OCI-LY7 (cell line): Measurements from ENCODE around the gene ADAMTSL3. TPM values are rescaled to one million over a fixed set of nuclear protein-coding genes. Genes with fewer than 3 reads are reported as not detected.

ENCODE experiments used
- BruUV-seq: library from RNA; stranded (reverse); fragments of 400-500 nt; replicated peaks from 2 replicates; lab custom pipeline; 2021; lab: Mats Ljungman, UMichigan
- CTCF ChIA-PET: fragments of 300-600 bp; sonication (Branson Sonifier 250); formaldehyde crosslinking; loops from one replicate; lab custom pipeline; 2022; ENCODE audit warnings: antibody characterized with exemption; ENCODE audit not compliant: unreplicated experiment; lab: Charles Lee
- POLR2A ChIA-PET: fragments of 300-600 bp; sonication (Branson Sonifier 250); formaldehyde crosslinking; loops from one replicate; lab custom pipeline; 2022; ENCODE audit warnings: antibody characterized with exemption; lab: Charles Lee
- DNase-seq: peaks from one replicate; pipeline ENCODE4 v3.0.0-alpha.2; 2015; ENCODE audit warnings: low spot score
- H2AFZ ChIP-seq: fragments of 200-600 bp; sonication (generic), shearing (Covaris generic); 2 replicates; pipeline ENCODE4 v1.6.1; 2014; ENCODE audit warnings: mild to moderate bottlenecking, antibody characterized with exemption, low read length, moderate library complexity
- H3K27ac ChIP-seq: fragments of 200-600 bp; sonication (generic); 2 replicates; pipeline ENCODE4 v1.5.1; 2014; ENCODE audit warnings: mixed run types, low read depth, mild to moderate bottlenecking, moderate library complexity, low read length, inconsistent platforms; ENCODE audit not compliant: poor library complexity, severe bottlenecking
- H3K36me3 ChIP-seq: fragments of 200-600 bp; sonication (generic); 2 replicates; pipeline ENCODE4 v1.6.1; 2014; ENCODE audit warnings: mild to moderate bottlenecking, antibody characterized with exemption, low read length, moderate library complexity, mixed read lengths; ENCODE audit not compliant: insufficient read depth
- H3K4me1 ChIP-seq: fragments of 200-600 bp; sonication (generic); 2 replicates; pipeline ENCODE4 v1.5.1; 2014; ENCODE audit warnings: mild to moderate bottlenecking, low read length; ENCODE audit not compliant: insufficient read depth, poor library complexity, severe bottlenecking
- H3K4me2 ChIP-seq: fragments of 200-600 bp; sonication (generic); 2 replicates; pipeline ENCODE4 v1.6.1; 2014; ENCODE audit warnings: mild to moderate bottlenecking, low read length
- H3K4me3 ChIP-seq: fragments of 200-600 bp; sonication (generic); 2 replicates; pipeline ENCODE4 v1.5.1; 2014; ENCODE audit warnings: mild to moderate bottlenecking, low read depth, low read length; ENCODE audit not compliant: poor library complexity, severe bottlenecking
- H3K79me2 ChIP-seq: fragments of 200-600 bp; sonication (generic); 2 replicates; pipeline ENCODE4 v1.6.1; 2016; ENCODE audit warnings: low read depth, mild to moderate bottlenecking, low read length, moderate library complexity, mixed read lengths; ENCODE audit not compliant: insufficient read depth
- H3K9me2 ChIP-seq: fragments of 200-600 bp; sonication (generic); 2 replicates; pipeline ENCODE4 v1.6.1; 2016; ENCODE audit warnings: mild to moderate bottlenecking, low read length, mixed read lengths; ENCODE audit not compliant: insufficient read depth
- H3K9me3 ChIP-seq: fragments of 200-600 bp; sonication (generic); 2 replicates; pipeline ENCODE4 v1.6.1; 2014; ENCODE audit warnings: mild to moderate bottlenecking, mixed run types, low read length, mixed read lengths
- H4K20me1 ChIP-seq: fragments of 200-600 bp; sonication (generic); 2 replicates; pipeline ENCODE4 v1.6.1; 2014; ENCODE audit warnings: mild to moderate bottlenecking, antibody characterized with exemption, low read length, moderate library complexity, mixed read lengths; ENCODE audit not compliant: insufficient read depth
- EZH2phosphoT487 ChIP-seq: fragments of 200-600 bp; sonication (generic); IDR thresholded peaks from 2 replicates; pipeline ENCODE4 v1.6.1; 2018; ENCODE audit warnings: low read depth, borderline replicate concordance, mild to moderate bottlenecking, mixed run types, antibody characterized with exemption, low read length, moderate library complexity, mixed read lengths
- intact Hi-C: fragments of 100-400 bp; cut with micrococcal nuclease; formaldehyde crosslinking; loops from one replicate; pipeline ENCODE4 v1.10.0; 2022; ENCODE audit not compliant: unreplicated experiment
- total RNA-seq, 2 experiments: library from RNA; depleted of rRNA in 1 of 2; stranded (reverse); fragments of >200 nt in 1 of 2; shearing (Covaris generic) in 1 of 2; gene quantifications; 2 replicates each; pipeline ENCODE4 v1.2.3, GENCODE V29; 2014 to 2022
- TF ChIP-seq, protein P1 (sequence below): fragments of 200-600 bp; sonication (generic); conservative IDR thresholded peaks from 2 replicates; pipeline ENCODE4 v1.5.1; 2014; ENCODE audit warnings: mild to moderate bottlenecking, antibody characterized with exemption, low read length, moderate library complexity, mixed read lengths

ADAMTSL3 gene
- total RNA-seq, 2 experiments from 2014 or later, result not detected

DNA sequence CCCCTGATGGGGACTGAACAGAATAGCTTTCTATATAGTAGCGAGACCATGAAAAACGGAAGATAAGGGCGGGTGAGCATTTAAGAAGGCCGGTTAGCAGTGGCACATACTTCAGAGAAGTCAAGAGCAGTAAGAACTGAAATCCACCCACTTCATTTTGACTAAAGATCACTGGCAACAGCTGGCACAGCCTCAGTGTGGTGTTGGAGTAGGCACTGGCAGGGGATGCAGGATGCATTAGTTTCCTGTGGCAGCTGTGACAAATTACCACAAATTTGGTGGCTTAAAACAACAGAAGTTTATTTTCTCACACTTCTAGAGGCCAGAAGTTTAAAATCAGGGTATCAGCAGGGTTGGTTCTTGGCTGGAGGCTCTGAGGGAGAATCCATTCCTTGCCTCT lies 176.5 kb downstream of the ADAMTSL3 start:
- CTCF ChIA-PET, result interaction anchor here (0.6 kb wide), 1 partner anchor 154 kb away, joined by 3 read pairs; no protein-coding TSS in a partner anchor

DNA sequence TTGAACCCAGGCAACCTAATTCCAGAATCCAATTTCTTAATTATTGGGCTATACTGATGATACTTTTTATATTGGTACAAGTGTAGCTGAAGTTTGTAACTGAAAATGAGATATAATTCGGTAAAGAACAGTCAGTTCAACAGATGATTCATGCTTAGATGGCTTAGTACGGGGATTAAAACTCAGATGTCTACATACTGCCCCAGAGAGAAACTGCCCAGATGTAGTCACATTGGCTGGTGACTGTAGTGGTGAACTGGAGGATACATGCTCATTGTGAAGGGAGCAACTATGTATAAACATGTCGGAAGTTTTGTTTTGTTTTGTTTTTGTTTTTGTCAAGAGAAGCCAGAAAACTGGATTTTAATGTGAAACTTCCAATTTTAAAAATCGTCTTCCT lies 179.6 kb downstream of the ADAMTSL3 start:
- no peaks in the 10 kb centered on the region for H3K9me3 ChIP-seq
- no peak for TF ChIP-seq EZH2phosphoT487
- TF ChIP-seq, protein P1, sequence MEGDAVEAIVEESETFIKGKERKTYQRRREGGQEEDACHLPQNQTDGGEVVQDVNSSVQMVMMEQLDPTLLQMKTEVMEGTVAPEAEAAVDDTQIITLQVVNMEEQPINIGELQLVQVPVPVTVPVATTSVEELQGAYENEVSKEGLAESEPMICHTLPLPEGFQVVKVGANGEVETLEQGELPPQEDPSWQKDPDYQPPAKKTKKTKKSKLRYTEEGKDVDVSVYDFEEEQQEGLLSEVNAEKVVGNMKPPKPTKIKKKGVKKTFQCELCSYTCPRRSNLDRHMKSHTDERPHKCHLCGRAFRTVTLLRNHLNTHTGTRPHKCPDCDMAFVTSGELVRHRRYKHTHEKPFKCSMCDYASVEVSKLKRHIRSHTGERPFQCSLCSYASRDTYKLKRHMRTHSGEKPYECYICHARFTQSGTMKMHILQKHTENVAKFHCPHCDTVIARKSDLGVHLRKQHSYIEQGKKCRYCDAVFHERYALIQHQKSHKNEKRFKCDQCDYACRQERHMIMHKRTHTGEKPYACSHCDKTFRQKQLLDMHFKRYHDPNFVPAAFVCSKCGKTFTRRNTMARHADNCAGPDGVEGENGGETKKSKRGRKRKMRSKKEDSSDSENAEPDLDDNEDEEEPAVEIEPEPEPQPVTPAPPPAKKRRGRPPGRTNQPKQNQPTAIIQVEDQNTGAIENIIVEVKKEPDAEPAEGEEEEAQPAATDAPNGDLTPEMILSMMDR, result no peak
- H3K4me3 ChIP-seq, result no peak overlapping the region
- BruUV-seq, result no TSS peak
- CTCF ChIA-PET, result no interaction called here
- no peak overlapping the region for H3K27ac ChIP-seq
- no peaks in the 10 kb centered on the region for H3K36me3 ChIP-seq
- intact Hi-C loops, result no loop called here
- H3K79me2 ChIP-seq, result no peaks in the 10 kb centered on the region
- H3K4me2 ChIP-seq, result no peak overlapping the region
- no peak overlapping the region for H2AFZ ChIP-seq
- no peaks in the 10 kb centered on the region for H3K4me1 ChIP-seq
- H3K9me2 ChIP-seq, result no peaks in the 10 kb centered on the region
- POLR2A ChIA-PET, result no interaction called here
- H4K20me1 ChIP-seq, result no peaks in the 10 kb centered on the region
- DNase-seq, result no peak

More for the DNA sequence above, 176.5 kb downstream of the ADAMTSL3 start:
- Histone ChIP-seq H3K36me3 (no peaks in the 10 kb centered on the region), H3K79me2 (no peaks in the 10 kb centered on the region), H4K20me1 (no peaks in the 10 kb centered on the region), H3K4me2 (no peak overlapping the region), H3K27ac (no peak overlapping the region), H2AFZ (no peak overlapping the region), H3K4me1 (no peaks in the 10 kb centered on the region), H3K9me2 (no peaks in the 10 kb centered on the region), H3K4me3 (no peak overlapping the region), H3K9me3 (no peaks in the 10 kb centered on the region)
- TF ChIP-seq EZH2phosphoT487, result no peak
- TF ChIP-seq, protein P1, result no peak
- DNase-seq, result no peak
- no TSS peak for BruUV-seq
- intact Hi-C loops, result no loop called here
- POLR2A ChIA-PET, result no interaction called here

DNA sequence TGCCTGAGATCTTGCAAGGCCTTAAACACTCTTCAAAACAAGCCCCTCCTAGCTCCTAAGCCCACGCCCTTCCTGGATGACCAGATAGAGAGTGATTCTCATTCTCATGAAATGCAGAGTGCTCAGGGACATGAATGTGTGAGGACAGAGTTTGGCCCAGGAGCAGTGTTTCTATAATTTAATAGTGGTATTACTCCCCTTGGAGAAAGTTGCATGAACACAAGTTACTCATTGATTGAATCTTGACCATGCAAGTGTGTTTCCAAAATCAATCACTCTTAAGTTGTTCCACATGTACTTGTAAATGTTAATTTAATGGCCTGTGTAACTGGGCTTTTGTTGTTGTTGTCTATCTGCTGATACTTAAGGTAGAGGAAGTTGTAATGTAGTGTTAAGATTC lies 181.6 kb downstream of the ADAMTSL3 start:
- Histone ChIP-seq H3K9me3 (no peaks in the 10 kb centered on the region), H4K20me1 (no peaks in the 10 kb centered on the region), H3K4me1 (no peaks in the 10 kb centered on the region), H3K27ac (no peak overlapping the region), H3K9me2 (no peaks in the 10 kb centered on the region), H3K79me2 (no peaks in the 10 kb centered on the region), H2AFZ (no peak overlapping the region), H3K36me3 (no peaks in the 10 kb centered on the region), H3K4me2 (no peak overlapping the region), H3K4me3 (no peak overlapping the region)
- DNase-seq, result no peak
- TF ChIP-seq, protein P1, result no peak
- no peak for TF ChIP-seq EZH2phosphoT487
- ChIA-PET POLR2A (no interaction called here), CTCF (no interaction called here)
- BruUV-seq, result no TSS peak
- intact Hi-C loops, result no loop called here
